Mesothelial cell of epicardium (in vitro differentiated cells): ENCODE data around the gene SPDL1. TPM values are rescaled to one million over a fixed set of nuclear protein-coding genes. Genes with fewer than 3 reads are reported as not detected.

Experiments
- DNase-seq, 2 experiments: peaks; one replicate each; pipeline ENCODE4 v3.0.0; 2021; ENCODE audit warnings: low spot score in 2 of 2; ENCODE audit not compliant: unreplicated experiment in 2 of 2
- H3K27ac Mint-ChIP-seq: 2 replicates; pipeline ENCODE4 v1.8.0; 2021; ENCODE audit warnings: mixed read lengths
- H3K27me3 Mint-ChIP-seq: 2 replicates; pipeline ENCODE4 v1.8.0; 2021; ENCODE audit warnings: low read depth, mixed read lengths
- H3K36me3 Mint-ChIP-seq: 2 replicates; pipeline ENCODE4 v1.8.0; 2021; ENCODE audit warnings: mixed read lengths
- H3K4me1 Mint-ChIP-seq: 2 replicates; pipeline ENCODE4 v1.8.0; 2021; ENCODE audit warnings: mixed read lengths
- H3K4me3 Mint-ChIP-seq: 2 replicates; pipeline ENCODE4 v1.8.0; 2021; ENCODE audit warnings: mild to moderate bottlenecking, moderate library complexity, mixed read lengths
- H3K9me3 Mint-ChIP-seq: 2 replicates; pipeline ENCODE4 v1.8.0; 2021; ENCODE audit warnings: mixed read lengths
- CTCF ChIP-seq: fragments of 200-600 bp; sonication (generic); IDR thresholded peaks from one replicate; pipeline ENCODE4 v1.5.0; 2021; ENCODE audit warnings: antibody characterized with exemption; ENCODE audit not compliant: unreplicated experiment
- total RNA-seq: library from RNA; stranded (reverse); gene quantifications from 3 replicates; pipeline ENCODE4 v1.2.1, GENCODE V29; 2021

Gene SPDL1
- total RNA-seq, 1 donor from 2014 or later = 22.6 TPM

- Mint-ChIP-seq H3K9me3 (peaks cover 16% of the 10 kb centered on the region), H3K27ac (no peak overlapping the region), H3K36me3 (no peaks in the 10 kb centered on the region), H3K27me3 (peaks cover 62% of the 10 kb centered on the region), H3K4me3 (no peak overlapping the region), H3K4me1 (peaks cover 14% of the 10 kb centered on the region)
- DNase-seq = no peak
- TF ChIP-seq CTCF = no peak
Observed at GRCh38 chr5:169549453-169550100, 34.0 kb upstream of the SPDL1 start.

GRCh38 chr5:169550227-169550626, 33.3 kb upstream of the SPDL1 start:
- no peak for TF ChIP-seq CTCF
- Mint-ChIP-seq H3K4me1 (peaks cover 14% of the 10 kb centered on the region), H3K4me3 (no peak overlapping the region), H3K9me3 (peaks cover 16% of the 10 kb centered on the region), H3K36me3 (no peaks in the 10 kb centered on the region), H3K27me3 (peaks cover 58% of the 10 kb centered on the region), H3K27ac (no peak overlapping the region)
- no peak for DNase-seq

- Mint-ChIP-seq H3K4me3 (no peak overlapping the region), H3K4me1 (peaks cover 14% of the 10 kb centered on the region), H3K27ac (no peak overlapping the region), H3K9me3 (peaks cover 17% of the 10 kb centered on the region), H3K27me3 (peaks cover 58% of the 10 kb centered on the region), H3K36me3 (no peaks in the 10 kb centered on the region)
- no peak for TF ChIP-seq CTCF
- DNase-seq = no peak
Observed at GRCh38 chr5:169551146-169551545, 32.4 kb upstream of the SPDL1 start.

- no peaks in the 10 kb centered on the region for H3K36me3 Mint-ChIP-seq
- no peak for TF ChIP-seq CTCF
- no peak overlapping the region for H3K4me3 Mint-ChIP-seq
- peaks cover 22% of the 10 kb centered on the region for H3K9me3 Mint-ChIP-seq
- no peak overlapping the region for H3K27ac Mint-ChIP-seq
- peaks cover 14% of the 10 kb centered on the region for H3K4me1 Mint-ChIP-seq
- peaks cover 58% of the 10 kb centered on the region for H3K27me3 Mint-ChIP-seq
- DNase-seq = no peak
Observed at GRCh38 chr5:169551696-169552095, 31.9 kb upstream of the SPDL1 start.

- H3K27me3 Mint-ChIP-seq = peaks cover 39% of the 10 kb centered on the region
- peaks cover 40% of the 10 kb centered on the region for H3K9me3 Mint-ChIP-seq
- peaks cover 6% of the 10 kb centered on the region for H3K4me1 Mint-ChIP-seq
- H3K36me3 Mint-ChIP-seq = peaks cover 5% of the 10 kb centered on the region
- H3K27ac Mint-ChIP-seq = no peak overlapping the region
- no peak for TF ChIP-seq CTCF
- H3K4me3 Mint-ChIP-seq = no peak overlapping the region
- no peak for DNase-seq
Observed at GRCh38 chr5:169554251-169554650, 29.3 kb upstream of the SPDL1 start.
